SU-DHL-6 (cell line): Measurements from ENCODE around the gene MEF2C.
A peak's percentile ranks its signal among the peaks of the same experiment; 100 is the strongest.

Experiments used
- H2AFZ ChIP-seq: fragments of 200-600 bp; sonication (generic); 2 replicates; pipeline ENCODE4 v1.6.1; 2014; ENCODE audit warnings: low read depth, mild to moderate bottlenecking, moderate library complexity, mixed read lengths, antibody characterized with exemption, low read length; ENCODE audit not compliant: severe bottlenecking
- H3F3A ChIP-seq: fragments of 200-600 bp; shearing (Covaris generic); 2 replicates; pipeline ENCODE4 v1.6.0; 2016; ENCODE audit warnings: antibody characterized with exemption, mild to moderate bottlenecking; ENCODE audit not compliant: insufficient read depth
- H3K27ac ChIP-seq: fragments of 200-600 bp; sonication (generic); 2 replicates; pipeline ENCODE4 v1.5.1; 2016; ENCODE audit warnings: low read depth, mild to moderate bottlenecking, low read length, moderate library complexity, mixed read lengths
- H3K27me3 ChIP-seq: fragments of 200-600 bp; sonication (generic), shearing (Covaris generic); 2 replicates; pipeline ENCODE4 v1.6.0; 2014; ENCODE audit warnings: mild to moderate bottlenecking, low read length
- H3K36me3 ChIP-seq: fragments of 200-600 bp; sonication (generic); 2 replicates; pipeline ENCODE4 v1.6.1; 2014; ENCODE audit warnings: mild to moderate bottlenecking, low read length, mixed read lengths
- H3K4me2 ChIP-seq: fragments of 300-600, 200-600 bp; shearing (Covaris generic), sonication (generic); 2 replicates; pipeline ENCODE4 v1.6.0; 2014; ENCODE audit warnings: low read length, low read depth, mild to moderate bottlenecking; ENCODE audit not compliant: poor library complexity, severe bottlenecking
- H3K4me3 ChIP-seq: fragments of 200-600 bp; sonication (generic); 2 replicates; pipeline ENCODE4 v1.5.1; 2014; ENCODE audit warnings: antibody characterized with exemption, low read length, mild to moderate bottlenecking, mixed read lengths; ENCODE audit not compliant: insufficient read depth, poor library complexity, severe bottlenecking
- H3K79me2 ChIP-seq: fragments of 200-600 bp; sonication (generic); 2 replicates; pipeline ENCODE4 v1.6.1; 2014; ENCODE audit warnings: mild to moderate bottlenecking, low read length, moderate library complexity; ENCODE audit not compliant: insufficient read depth
- H3K9ac ChIP-seq: fragments of 200-600 bp; sonication (generic); 2 replicates; pipeline ENCODE4 v1.7.0; 2014; ENCODE audit warnings: mild to moderate bottlenecking, low read length
- H3K9me2 ChIP-seq: fragments of 200-600 bp; sonication (generic); replicated peaks from 2 replicates; pipeline ENCODE4 v1.6.1; 2014; ENCODE audit warnings: low read length; ENCODE audit not compliant: insufficient read depth
- H3K9me3 ChIP-seq: fragments of 200-600 bp; sonication (generic); 2 replicates; pipeline ENCODE4 v1.6.1; 2014; ENCODE audit warnings: low read length, mixed read lengths; ENCODE audit not compliant: insufficient read depth
- H4K20me1 ChIP-seq: fragments of 200-600 bp; sonication (generic); 2 replicates; pipeline ENCODE4 v1.6.1; 2014; ENCODE audit warnings: low read depth, mild to moderate bottlenecking, antibody characterized with exemption, low read length, moderate library complexity, mixed read lengths
- EZH2phosphoT487 ChIP-seq: fragments of 200-600 bp; sonication (generic), shearing (Covaris generic); conservative IDR thresholded peaks from 2 replicates; pipeline ENCODE4 v1.6.1; 2018; ENCODE audit warnings: mild to moderate bottlenecking, antibody characterized with exemption, low read length, moderate library complexity, mixed read lengths
- TF ChIP-seq, protein P1 (sequence below): fragments of 200-600 bp; sonication (generic); IDR thresholded peaks from one replicate; pipeline ENCODE4 v1.5.1; 2017; ENCODE audit warnings: antibody characterized with exemption, mild to moderate bottlenecking, low read length, moderate library complexity; ENCODE audit not compliant: insufficient read depth, poor library complexity, severe bottlenecking

Gene MEF2C

DNA sequence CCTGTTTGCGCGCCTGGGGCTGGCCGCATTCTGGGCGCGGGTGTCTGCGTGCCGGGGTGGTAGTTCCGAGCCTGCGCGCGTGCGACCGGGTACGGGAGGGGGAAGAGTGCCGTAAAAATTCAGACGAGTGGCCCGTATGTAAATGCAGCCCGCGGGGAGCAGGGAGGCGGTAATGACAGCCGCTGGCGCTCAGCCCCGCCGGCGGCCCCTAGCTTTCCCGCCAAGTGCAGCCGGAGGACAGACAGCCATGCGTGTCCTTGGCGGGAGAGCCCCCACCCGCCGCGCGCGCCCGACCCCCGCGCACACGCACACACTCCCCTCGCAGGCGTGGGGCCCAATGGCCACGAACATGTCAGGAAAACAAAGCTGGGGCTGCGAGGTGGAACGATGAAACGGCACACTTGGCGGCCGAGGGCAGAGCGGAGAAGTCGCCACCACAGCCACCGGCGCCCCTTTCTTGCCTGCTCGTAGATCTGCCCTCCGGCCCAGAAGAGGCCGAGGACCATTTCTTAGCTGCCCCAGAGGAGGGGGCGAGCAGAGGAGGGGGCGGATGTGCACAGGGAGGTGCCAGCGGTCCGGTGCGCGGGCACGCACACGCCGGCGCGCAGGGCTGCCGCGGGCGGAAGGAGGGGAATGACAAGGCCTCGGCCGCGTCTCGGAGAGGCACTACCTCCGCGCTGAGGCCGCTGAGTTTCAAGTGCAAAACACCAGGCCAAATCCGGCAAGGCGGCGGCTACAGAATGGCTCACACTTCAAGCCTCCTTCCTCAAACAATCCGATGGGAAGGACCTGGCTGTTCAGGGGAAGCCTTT is 208.4 kb downstream of the MEF2C start:
- Histone ChIP-seq H3K9me2 (no peaks in the 10 kb centered on the region), H3K4me3 (peak overlapping the region; percentile 92), H3K9me3 (no peaks in the 10 kb centered on the region), H3K4me2 (peak overlapping the region; percentile 79), H3K9ac (peak overlapping the region; percentile 87), H3K27ac (peak overlapping the region; percentile 95), H3K79me2 (peaks cover 5% of the 10 kb centered on the region; the same call in 1 of the 2 replicates), H4K20me1 (no peaks in the 10 kb centered on the region), H3F3A (peaks cover 40% of the 10 kb centered on the region), H3K27me3 (no peaks in the 10 kb centered on the region), H2AFZ (peak overlapping the region; percentile 90), H3K36me3 (no peaks in the 10 kb centered on the region)
- TF ChIP-seq EZH2phosphoT487: no peak
- TF ChIP-seq, protein P1, sequence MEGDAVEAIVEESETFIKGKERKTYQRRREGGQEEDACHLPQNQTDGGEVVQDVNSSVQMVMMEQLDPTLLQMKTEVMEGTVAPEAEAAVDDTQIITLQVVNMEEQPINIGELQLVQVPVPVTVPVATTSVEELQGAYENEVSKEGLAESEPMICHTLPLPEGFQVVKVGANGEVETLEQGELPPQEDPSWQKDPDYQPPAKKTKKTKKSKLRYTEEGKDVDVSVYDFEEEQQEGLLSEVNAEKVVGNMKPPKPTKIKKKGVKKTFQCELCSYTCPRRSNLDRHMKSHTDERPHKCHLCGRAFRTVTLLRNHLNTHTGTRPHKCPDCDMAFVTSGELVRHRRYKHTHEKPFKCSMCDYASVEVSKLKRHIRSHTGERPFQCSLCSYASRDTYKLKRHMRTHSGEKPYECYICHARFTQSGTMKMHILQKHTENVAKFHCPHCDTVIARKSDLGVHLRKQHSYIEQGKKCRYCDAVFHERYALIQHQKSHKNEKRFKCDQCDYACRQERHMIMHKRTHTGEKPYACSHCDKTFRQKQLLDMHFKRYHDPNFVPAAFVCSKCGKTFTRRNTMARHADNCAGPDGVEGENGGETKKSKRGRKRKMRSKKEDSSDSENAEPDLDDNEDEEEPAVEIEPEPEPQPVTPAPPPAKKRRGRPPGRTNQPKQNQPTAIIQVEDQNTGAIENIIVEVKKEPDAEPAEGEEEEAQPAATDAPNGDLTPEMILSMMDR: no peak

DNA sequence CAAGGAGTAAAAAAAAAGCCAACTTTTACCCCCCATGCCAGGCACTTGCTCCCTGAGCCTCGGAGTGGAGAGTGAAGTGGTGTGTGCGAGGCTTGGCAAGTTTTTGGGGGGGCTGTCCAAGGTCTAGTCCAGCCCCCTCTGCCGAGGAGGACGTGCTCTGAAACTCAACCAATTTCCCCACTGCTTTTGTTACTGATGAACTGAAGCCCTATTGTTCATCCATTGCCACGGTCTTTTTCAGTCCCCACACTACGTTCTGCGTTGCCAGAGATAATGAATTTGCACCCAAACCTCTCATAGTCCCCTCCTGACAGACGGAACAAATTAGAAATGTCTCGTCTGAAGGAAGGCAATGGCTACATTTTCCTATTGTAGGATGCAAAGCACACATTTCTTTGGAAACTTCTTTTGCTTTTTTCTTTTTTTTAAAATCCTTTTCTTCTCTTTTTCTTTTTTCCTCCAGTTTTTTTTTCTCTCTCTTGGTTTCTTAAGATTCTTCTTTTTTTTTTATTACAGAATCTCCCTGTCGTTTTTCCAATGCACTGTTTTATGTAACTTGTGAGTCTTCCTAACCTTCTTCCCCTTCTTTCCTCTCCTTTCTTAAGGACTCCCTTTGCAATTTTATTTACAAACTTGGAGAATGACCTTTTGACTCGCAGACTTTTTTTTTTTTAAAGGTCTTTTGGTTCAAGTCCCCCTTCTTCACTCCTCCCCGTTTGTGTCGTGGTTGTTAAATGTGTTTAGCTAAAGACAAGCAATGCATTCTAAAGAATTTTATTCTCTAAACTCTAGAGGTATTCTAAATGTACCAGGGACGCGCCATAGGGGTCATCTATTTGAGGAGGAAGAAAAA is 209.5 kb downstream of the MEF2C start:
- no peaks in the 10 kb centered on the region for H3K9me2 ChIP-seq
- H2AFZ ChIP-seq: peak overlapping the region; percentile 90
- H4K20me1 ChIP-seq: no peaks in the 10 kb centered on the region
- peak overlapping the region; percentile 79 for H3K4me2 ChIP-seq
- H3K9ac ChIP-seq: peak overlapping the region; percentile 87
- peak overlapping the region; percentile 92 for H3K4me3 ChIP-seq
- peak overlapping the region; percentile 95 for H3K27ac ChIP-seq
- peaks cover 5% of the 10 kb centered on the region; the same call in 1 of the 2 replicates for H3K79me2 ChIP-seq
- TF ChIP-seq, protein P1: no peak
- no peak for TF ChIP-seq EZH2phosphoT487
- no peaks in the 10 kb centered on the region for H3K9me3 ChIP-seq
- no peaks in the 10 kb centered on the region for H3K27me3 ChIP-seq
- H3K36me3 ChIP-seq: no peaks in the 10 kb centered on the region
- peaks cover 37% of the 10 kb centered on the region for H3F3A ChIP-seq

DNA sequence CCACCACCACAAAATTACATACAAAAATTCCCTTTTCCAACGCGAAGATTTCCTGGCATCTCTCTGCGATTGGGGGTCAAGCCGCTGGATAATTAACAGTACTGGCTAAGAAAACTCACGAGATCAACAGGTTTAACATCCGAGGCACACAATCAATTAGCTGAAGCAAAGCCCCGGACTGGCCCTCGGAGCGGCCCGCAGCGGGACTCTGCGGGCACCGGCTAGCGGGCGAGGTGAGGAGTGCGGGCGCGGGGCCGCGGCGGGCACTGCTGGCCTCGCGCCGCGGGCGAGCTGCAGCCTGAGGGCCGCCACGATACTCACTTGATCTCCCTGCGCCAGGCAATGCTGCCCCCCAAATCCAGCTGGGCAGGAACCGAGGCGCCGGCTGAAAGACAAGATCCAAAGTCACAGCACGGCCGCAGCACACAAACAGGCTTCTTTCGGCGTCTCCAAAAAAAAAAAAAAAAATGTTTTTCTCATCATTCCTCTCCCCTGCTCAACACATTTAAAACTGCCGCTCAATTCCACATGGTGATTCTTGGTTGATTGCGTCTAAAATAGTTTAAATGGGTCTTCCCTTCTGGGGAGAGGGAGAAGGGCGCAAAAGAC is 210.2 kb downstream of the MEF2C start:
- Histone ChIP-seq H3K4me2 (no peak overlapping the region), H3K4me3 (no peak overlapping the region), H4K20me1 (no peaks in the 10 kb centered on the region), H3K9ac (no peak overlapping the region), H3K27me3 (no peaks in the 10 kb centered on the region), H3F3A (peaks cover 37% of the 10 kb centered on the region), H3K79me2 (peaks cover 5% of the 10 kb centered on the region; the same call in 1 of the 2 replicates), H3K36me3 (no peaks in the 10 kb centered on the region), H3K27ac (no peak overlapping the region), H3K9me2 (no peaks in the 10 kb centered on the region), H2AFZ (no peak overlapping the region), H3K9me3 (no peaks in the 10 kb centered on the region)
- no peak for TF ChIP-seq EZH2phosphoT487
- TF ChIP-seq, protein P1: no peak
